Measurements from ENCODE around the gene OR10K2.

Gene OR10K2

DNA sequence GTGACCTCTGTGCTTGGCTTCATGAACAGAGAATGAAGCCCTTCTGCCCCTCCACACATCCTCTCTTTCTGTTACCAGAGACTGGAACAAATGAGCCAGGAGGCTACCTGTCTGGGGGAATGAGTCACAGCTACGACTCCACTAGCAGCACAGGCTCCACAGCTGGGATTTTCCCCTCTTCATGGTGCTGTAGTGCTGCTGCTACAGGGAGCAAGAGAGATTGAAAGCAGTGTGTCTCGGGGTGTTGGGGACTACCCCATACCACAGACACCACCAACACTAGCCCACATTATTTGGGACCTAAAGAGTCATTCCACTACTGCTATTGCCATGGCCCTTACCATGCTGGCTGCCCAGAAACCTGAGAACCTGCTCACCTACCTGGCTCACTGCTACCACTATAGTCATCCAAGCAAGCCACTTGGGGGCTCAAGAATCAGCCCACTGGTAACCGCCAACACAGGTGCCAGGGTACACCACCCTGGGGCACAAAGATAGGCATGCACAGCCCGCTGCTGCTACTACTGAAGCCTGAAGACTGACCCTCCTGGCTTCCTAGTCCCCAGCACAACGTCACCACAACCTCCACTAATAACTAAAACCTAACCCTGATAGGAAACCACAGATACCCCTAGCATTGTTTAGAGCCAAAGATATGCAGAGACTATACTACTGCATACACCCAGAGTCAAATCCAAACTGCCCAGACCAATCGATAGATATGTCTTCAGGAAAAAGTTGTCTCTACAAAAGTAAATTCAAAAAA is 54.7 kb downstream of the OR10K2 start:
- no peak for DNase-seq (ENCODE audit: low read depth, low spot score)
